HG03565 (cell line): ENCODE results near the gene FPR2.
"Not testable (repeated sequence)": the region's sequence is repeated elsewhere in the genome, so short reads cannot be mapped to it uniquely, and the experiment has no call there.

Source experiments
- ATAC-seq: cut with Tn5 transposase; IDR thresholded peaks from one replicate; pipeline ENCODE4 v1.9.1; 2021; ENCODE audit warnings: mild to moderate bottlenecking, moderate library complexity; ENCODE audit not compliant: unreplicated experiment

FPR2 gene

GRCh38 chr19:51760697-51761356 lies at the start of gene FPR2:
TSS of gene FPR2 (plus strand) at chr19:51761180. CDS start at chr19:51768659, 7,479 bp downstream.
- no peak for ATAC-seq

- ATAC-seq: no peak
Measured at GRCh38 chr19:51711702-51712101, 49.3 kb upstream of the FPR2 start.

- no peak for ATAC-seq
Measured at GRCh38 chr19:51712461-51713081, 48.4 kb upstream of the FPR2 start.

GRCh38 chr19:51713319-51714285 lies 47.4 kb upstream of the FPR2 start:
- ATAC-seq: no peak

- no peak for ATAC-seq
Measured at GRCh38 chr19:51714848-51715247, 46.1 kb upstream of the FPR2 start.

- ATAC-seq: no peak
Measured at GRCh38 chr19:51715850-51716249, 45.1 kb upstream of the FPR2 start.

- no peak for ATAC-seq
Measured at GRCh38 chr19:51716925-51717324, 44.1 kb upstream of the FPR2 start.

GRCh38 chr19:51719251-51719988 lies 41.6 kb upstream of the FPR2 start:
- no peak for ATAC-seq

GRCh38 chr19:51721905-51722304 lies 39.1 kb upstream of the FPR2 start:
- ATAC-seq: no peak

- ATAC-seq: no peak
Measured at GRCh38 chr19:51722492-51722891, 38.5 kb upstream of the FPR2 start.

- ATAC-seq: no peak
Measured at GRCh38 chr19:51724543-51724942, 36.4 kb upstream of the FPR2 start.

- no peak for ATAC-seq
Measured at GRCh38 chr19:51726049-51726448, 34.9 kb upstream of the FPR2 start.

- ATAC-seq: no peak
Measured at GRCh38 chr19:51727349-51727880, 33.6 kb upstream of the FPR2 start.

GRCh38 chr19:51729781-51730180 lies 31.2 kb upstream of the FPR2 start:
- no peak for ATAC-seq

GRCh38 chr19:51733742-51734522 lies 27.0 kb upstream of the FPR2 start:
- ATAC-seq: no peak

- no peak for ATAC-seq
Measured at GRCh38 chr19:51735759-51736449, 25.1 kb upstream of the FPR2 start.

GRCh38 chr19:51737389-51737788 lies 23.6 kb upstream of the FPR2 start:
- ATAC-seq: no peak

- no peak for ATAC-seq
Measured at GRCh38 chr19:51737924-51738323, 23.1 kb upstream of the FPR2 start.

GRCh38 chr19:51738523-51738922 lies 22.5 kb upstream of the FPR2 start:
- not testable (repeated sequence) for ATAC-seq
